ENCODE results near the gene ZXDC.

GRCh38 chr3:126406389-126407296 is 69.0 kb downstream of the ZXDC start:
- TF ChIP-seq EZH2 (IDR thresholded peaks at IDR 0.05; ENCODE audit: insufficient read depth, poor library complexity, severe bottlenecking) (no peak), EZH2phosphoT487 (IDR thresholded peaks at IDR 0.05; ENCODE audit: insufficient read depth, low read depth) (no peak)
